ENCODE results near the gene CHRFAM7A.
"Not testable (repeated sequence)": the region's sequence is repeated elsewhere in the genome, so short reads cannot be mapped to it uniquely, and the experiment has no call there.

Gene CHRFAM7A

GRCh38 chr15:30367246-30367645 lies 26.1 kb downstream of the CHRFAM7A start:
- H3K27ac Mint-ChIP-seq; H3K4me1 Mint-ChIP-seq (ENCODE audit: low read depth); intact Hi-C loops (cut with micrococcal nuclease); H3K27me3 Mint-ChIP-seq; H3K36me3 Mint-ChIP-seq (ENCODE audit: low read depth); H3K4me3 Mint-ChIP-seq; H3K9me3 Mint-ChIP-seq: not testable (repeated sequence)

- H3K4me1 Mint-ChIP-seq (ENCODE audit: low read depth); H3K27ac Mint-ChIP-seq; H3K36me3 Mint-ChIP-seq (ENCODE audit: low read depth); H3K27me3 Mint-ChIP-seq; H3K4me3 Mint-ChIP-seq; intact Hi-C loops (cut with micrococcal nuclease); H3K9me3 Mint-ChIP-seq: not testable (repeated sequence)
Observed at GRCh38 chr15:30361404-30361803, 31.9 kb downstream of the CHRFAM7A start.

GRCh38 chr15:30360990-30361389 lies 32.4 kb downstream of the CHRFAM7A start:
- intact Hi-C loops (cut with micrococcal nuclease); H3K9me3 Mint-ChIP-seq; H3K4me3 Mint-ChIP-seq; H3K4me1 Mint-ChIP-seq (ENCODE audit: low read depth); H3K36me3 Mint-ChIP-seq (ENCODE audit: low read depth); H3K27me3 Mint-ChIP-seq; H3K27ac Mint-ChIP-seq: not testable (repeated sequence)

GRCh38 chr15:30355043-30355442 lies 38.3 kb downstream of the CHRFAM7A start:
- H3K27ac Mint-ChIP-seq; H3K4me3 Mint-ChIP-seq; H3K36me3 Mint-ChIP-seq (ENCODE audit: low read depth); H3K4me1 Mint-ChIP-seq (ENCODE audit: low read depth); H3K9me3 Mint-ChIP-seq; intact Hi-C loops (cut with micrococcal nuclease); H3K27me3 Mint-ChIP-seq: not testable (repeated sequence)

GRCh38 chr15:30349803-30350202 lies 43.5 kb downstream of the CHRFAM7A start:
- H3K27me3 Mint-ChIP-seq; H3K4me1 Mint-ChIP-seq (ENCODE audit: low read depth); H3K9me3 Mint-ChIP-seq; H3K36me3 Mint-ChIP-seq (ENCODE audit: low read depth); H3K4me3 Mint-ChIP-seq; H3K27ac Mint-ChIP-seq; intact Hi-C loops (cut with micrococcal nuclease): not testable (repeated sequence)

- intact Hi-C loops (cut with micrococcal nuclease); H3K27ac Mint-ChIP-seq; H3K36me3 Mint-ChIP-seq (ENCODE audit: low read depth); H3K27me3 Mint-ChIP-seq; H3K4me1 Mint-ChIP-seq (ENCODE audit: low read depth); H3K9me3 Mint-ChIP-seq; H3K4me3 Mint-ChIP-seq: not testable (repeated sequence)
Observed at GRCh38 chr15:30336584-30336983, 56.8 kb downstream of the CHRFAM7A start.

GRCh38 chr15:30334152-30334551 lies 59.2 kb downstream of the CHRFAM7A start:
- H3K9me3 Mint-ChIP-seq; H3K36me3 Mint-ChIP-seq (ENCODE audit: low read depth); H3K27ac Mint-ChIP-seq; H3K27me3 Mint-ChIP-seq; intact Hi-C loops (cut with micrococcal nuclease); H3K4me3 Mint-ChIP-seq; H3K4me1 Mint-ChIP-seq (ENCODE audit: low read depth): not testable (repeated sequence)

- H3K4me3 Mint-ChIP-seq; H3K9me3 Mint-ChIP-seq; H3K27ac Mint-ChIP-seq; H3K36me3 Mint-ChIP-seq (ENCODE audit: low read depth); H3K27me3 Mint-ChIP-seq; intact Hi-C loops (cut with micrococcal nuclease); H3K4me1 Mint-ChIP-seq (ENCODE audit: low read depth): not testable (repeated sequence)
Observed at GRCh38 chr15:30326145-30326544, 67.2 kb downstream of the CHRFAM7A start.

GRCh38 chr15:30321063-30321462 lies 72.3 kb downstream of the CHRFAM7A start:
- intact Hi-C loops (cut with micrococcal nuclease); H3K4me3 Mint-ChIP-seq; H3K27ac Mint-ChIP-seq; H3K27me3 Mint-ChIP-seq; H3K36me3 Mint-ChIP-seq (ENCODE audit: low read depth); H3K9me3 Mint-ChIP-seq; H3K4me1 Mint-ChIP-seq (ENCODE audit: low read depth): not testable (repeated sequence)

GRCh38 chr15:30315704-30316103 lies 77.6 kb downstream of the CHRFAM7A start:
- intact Hi-C loops (cut with micrococcal nuclease); H3K27me3 Mint-ChIP-seq; H3K4me1 Mint-ChIP-seq (ENCODE audit: low read depth); H3K27ac Mint-ChIP-seq; H3K9me3 Mint-ChIP-seq; H3K4me3 Mint-ChIP-seq; H3K36me3 Mint-ChIP-seq (ENCODE audit: low read depth): not testable (repeated sequence)

- H3K4me3 Mint-ChIP-seq; H3K9me3 Mint-ChIP-seq; intact Hi-C loops (cut with micrococcal nuclease); H3K27me3 Mint-ChIP-seq; H3K36me3 Mint-ChIP-seq (ENCODE audit: low read depth); H3K4me1 Mint-ChIP-seq (ENCODE audit: low read depth); H3K27ac Mint-ChIP-seq: not testable (repeated sequence)
Observed at GRCh38 chr15:30310575-30310974, 82.8 kb downstream of the CHRFAM7A start.
